GM18951 (cell line): ENCODE results near the gene NID1.

Experiments used
- POLR2A ChIP-seq: IDR thresholded peaks from 4 replicates; pipeline ENCODE4 v1.6.1; 2011; ENCODE audit warnings: mild to moderate bottlenecking; ENCODE audit not compliant: insufficient read length, insufficient read depth; ENCODE audit errors: extremely low read depth
- in situ Hi-C: fragments of 300-500 bp; cut with MboI; formaldehyde crosslinking; loops from one replicate; pipeline ENCODE4 v1.12.0; 2022; ENCODE audit warnings: low sequenced_read_pairs, mixed read lengths, inconsistent platforms; ENCODE audit not compliant: unreplicated experiment

The NID1 gene

DNA sequence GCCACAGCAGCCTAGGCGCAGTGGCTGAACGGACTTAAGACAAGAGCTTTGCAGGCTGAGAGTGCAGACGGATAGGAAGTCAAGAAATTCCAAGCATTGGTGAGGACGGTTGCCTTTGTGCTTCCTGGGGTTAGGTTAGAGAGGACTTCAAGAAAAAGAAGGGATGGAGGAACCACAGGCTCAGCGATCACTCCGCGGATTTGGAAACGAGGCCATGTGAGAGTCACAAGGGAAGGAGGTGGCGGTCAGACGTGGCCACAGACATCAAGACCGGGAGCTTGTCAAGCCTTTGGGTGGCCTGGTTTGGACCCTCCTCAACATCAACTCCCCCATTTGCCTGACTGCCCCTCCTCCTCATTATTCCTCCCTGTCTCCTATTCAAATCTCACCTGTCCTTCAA lies 62.3 kb downstream of the NID1 start:
- in situ Hi-C loops = no loop called here
- TF ChIP-seq POLR2A = no peak

DNA sequence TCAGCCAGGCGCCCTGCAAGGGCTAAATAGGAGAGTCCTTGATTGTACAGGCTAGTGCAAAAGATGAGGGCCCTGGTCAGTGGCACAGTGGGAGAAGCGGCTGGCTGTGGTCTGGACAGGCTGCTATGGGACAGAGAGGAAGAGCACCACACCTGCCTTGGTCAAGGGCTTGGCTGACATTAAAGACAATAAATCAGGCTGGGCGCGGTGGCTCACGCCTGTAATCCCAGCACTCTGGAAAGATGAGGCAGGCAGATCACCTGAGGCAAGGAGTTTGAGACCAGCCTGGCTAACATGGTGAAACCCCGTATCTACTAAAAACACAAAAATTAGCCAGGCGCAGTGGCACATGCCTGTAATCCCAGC lies 62.9 kb downstream of the NID1 start:
- in situ Hi-C loops = no loop called here
- TF ChIP-seq POLR2A = no peak

DNA sequence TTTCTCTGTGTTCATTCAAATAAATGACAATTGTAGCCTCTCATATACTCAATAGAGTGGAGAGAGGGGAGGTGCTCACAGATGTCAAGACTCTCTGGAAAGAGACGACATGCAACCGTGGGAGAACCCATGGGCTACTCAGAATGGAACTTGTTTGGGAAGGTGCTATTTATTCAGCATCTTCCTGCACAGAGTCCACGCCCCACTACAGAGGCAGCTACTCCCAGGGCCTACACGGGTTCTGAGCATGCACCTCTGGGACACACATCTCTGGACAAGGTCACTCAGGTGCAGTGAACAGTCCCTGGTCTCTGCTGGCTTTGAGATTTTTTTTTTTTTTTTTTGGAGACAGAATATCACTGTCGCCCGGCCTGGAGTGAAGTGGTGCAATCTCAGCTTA lies 64.1 kb downstream of the NID1 start:
- TF ChIP-seq POLR2A = no peak
- in situ Hi-C loops = no loop called here

DNA sequence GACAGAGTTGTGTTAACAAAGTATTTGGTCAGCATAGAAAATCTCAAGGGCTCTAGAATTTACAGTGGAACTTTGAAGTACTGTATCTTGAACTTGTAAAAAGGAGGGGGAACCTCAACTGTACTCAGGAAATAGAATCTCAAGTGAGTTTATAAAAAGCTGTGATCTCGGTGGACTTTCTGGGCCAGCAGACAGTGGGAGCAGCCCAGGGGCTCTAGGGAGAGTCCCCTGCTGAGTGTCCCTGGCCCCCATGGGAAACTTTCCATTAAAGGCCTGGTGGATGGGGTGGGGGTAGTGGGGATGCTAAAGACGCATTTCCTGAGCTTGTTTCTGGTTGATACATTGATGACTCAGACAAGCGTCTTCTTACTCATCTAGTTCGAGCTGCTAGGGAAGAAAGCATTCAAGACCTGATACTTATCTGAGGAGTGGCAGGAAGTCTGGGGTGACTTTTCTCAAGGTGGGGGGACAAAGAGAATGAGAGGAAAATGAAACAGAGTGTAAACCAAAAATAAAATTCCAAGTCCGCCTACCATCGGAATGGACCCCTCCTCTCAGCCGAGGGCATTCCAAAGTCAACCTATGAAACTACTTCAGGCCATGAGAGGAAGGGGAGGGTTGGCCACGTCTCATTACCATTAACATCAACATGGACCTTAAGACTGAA lies 65.5 kb downstream of the NID1 start:
- in situ Hi-C loops = no loop called here
- no peak for TF ChIP-seq POLR2A

DNA sequence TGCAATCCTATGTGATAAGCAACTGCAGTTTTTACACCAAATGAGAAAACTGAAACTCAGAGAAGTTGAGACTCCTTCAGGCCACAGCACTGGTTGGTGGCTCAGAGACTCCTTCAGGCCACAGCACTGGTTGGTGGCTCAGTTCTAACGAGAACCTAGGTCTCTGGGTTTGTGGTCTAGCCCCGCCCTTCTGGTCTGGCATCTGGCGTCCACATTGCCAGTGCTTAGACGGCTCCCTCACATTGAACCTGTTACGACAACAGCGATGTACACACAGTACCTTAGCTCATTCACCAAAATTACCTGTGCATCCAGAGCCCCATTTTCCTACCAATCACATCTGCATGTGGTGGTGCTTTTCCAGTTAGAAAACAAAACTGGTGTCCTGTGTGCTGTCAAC lies 66.1 kb downstream of the NID1 start:
- in situ Hi-C loops = no loop called here
- no peak for TF ChIP-seq POLR2A

DNA sequence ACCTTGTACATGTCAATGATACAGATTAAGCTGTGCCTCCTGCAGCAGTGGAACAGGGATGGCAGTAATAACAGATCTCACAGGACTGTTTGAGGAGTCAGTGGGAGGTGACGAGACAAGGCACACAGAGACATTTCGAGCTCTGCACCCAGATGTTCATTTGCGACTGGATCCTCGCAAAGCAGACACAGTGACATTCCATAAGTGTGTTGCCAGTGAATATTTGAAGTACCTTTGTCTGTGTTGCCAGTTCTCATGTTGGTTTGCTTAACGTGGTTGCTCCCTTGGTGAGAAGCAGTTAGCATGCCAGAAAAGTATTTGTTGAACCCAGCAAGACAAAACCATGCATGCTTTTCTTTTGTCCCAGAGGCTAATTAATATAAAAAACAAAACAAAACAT lies 67.0 kb downstream of the NID1 start:
- in situ Hi-C loops = no loop called here
- no peak for TF ChIP-seq POLR2A

DNA sequence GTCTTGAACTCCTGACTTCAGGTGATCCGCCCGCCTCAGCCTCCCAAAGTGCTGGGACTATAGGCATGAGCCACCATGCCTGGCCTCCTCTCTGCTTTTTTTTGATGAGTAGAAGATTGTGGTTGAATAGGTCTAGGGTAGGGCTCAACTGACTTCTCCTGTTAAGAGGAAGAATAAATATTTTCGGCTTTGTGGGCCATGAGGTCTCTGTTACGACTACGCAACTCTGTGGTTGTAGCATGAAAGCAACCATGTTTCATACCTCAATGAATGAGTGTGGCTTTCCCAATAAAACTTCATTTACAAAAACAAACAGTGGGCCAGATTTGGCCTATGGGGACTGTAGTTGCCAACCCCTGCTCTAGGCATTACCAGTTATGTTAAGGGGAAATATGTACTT lies 67.8 kb downstream of the NID1 start:
- TF ChIP-seq POLR2A = no peak
- in situ Hi-C loops = no loop called here

DNA sequence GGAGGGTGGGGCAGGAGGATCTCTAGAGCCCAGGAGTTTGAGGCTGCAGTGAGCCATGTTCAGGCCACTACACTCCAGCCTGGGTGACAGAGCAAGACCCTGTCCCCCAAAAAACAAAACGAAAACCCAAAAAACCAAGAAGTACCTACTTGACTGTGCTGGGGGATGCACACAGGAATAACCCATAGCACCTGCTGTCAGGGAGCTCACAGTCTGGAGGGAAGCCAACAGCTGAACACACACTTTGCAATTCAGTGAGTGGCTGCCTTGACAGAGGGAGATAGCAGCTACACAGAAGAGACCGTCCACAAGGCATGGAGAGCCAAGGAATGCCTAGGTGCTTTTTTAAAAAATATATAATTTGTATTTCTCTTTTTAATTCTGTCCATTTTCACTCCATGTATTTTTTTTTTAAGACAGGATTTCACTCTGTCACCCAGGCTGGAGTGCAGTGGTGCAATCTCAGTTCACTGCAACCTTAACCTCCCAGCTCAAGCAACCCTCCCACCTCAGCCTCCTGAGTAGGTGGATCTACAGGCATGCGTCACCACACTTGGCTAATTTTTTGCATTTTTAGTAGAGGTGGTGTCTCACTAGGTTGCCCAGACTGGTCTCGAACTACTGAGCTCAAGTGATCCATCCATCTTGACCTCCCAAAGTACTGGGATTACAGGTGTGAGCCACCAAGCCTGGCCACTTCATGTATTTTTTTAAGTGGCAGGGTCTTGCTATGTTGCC lies 68.7 kb downstream of the NID1 start:
- in situ Hi-C loops = no loop called here
- no peak for TF ChIP-seq POLR2A

DNA sequence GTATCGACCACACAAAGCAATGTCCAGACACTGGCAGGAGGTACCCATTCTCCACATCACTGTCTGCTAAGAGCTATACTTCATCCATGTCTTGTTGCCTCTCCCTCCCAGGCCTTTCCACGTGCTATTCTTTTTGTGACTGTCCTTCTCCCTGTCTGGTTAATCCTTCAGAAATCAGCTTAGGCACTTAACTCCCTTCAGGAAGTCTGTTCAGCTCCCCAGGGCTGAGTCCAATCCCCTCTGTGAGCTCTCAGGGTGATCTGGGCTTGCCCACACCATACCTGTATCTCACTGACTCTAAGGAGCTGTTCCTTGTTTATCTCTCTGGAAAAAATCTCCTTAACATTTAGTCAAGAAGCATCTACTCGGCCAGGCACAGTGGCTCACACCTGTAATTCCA lies 69.4 kb downstream of the NID1 start:
- in situ Hi-C loops = no loop called here
- no peak for TF ChIP-seq POLR2A

DNA sequence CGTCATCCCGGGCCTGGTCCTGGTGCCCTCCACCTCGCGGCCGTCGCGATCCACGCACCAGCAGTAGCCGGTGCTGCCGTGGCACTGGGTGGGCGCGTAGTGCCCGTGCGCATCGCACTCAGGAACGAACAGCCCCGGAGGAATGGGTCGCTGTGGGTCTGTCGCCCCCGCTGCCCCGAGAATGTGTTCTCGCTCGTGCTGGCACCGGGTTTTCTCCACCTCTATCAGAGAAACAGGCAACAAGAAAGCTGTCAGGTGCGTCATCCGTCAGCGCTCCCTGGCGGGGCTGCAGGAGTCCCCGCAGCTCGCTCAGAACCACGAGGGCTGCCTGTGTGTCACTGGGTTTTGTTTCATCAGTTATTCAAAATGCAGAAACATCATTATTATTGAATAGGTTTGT lies 71.2 kb downstream of the NID1 start:
- in situ Hi-C loops = no loop called here
- no peak for TF ChIP-seq POLR2A

DNA sequence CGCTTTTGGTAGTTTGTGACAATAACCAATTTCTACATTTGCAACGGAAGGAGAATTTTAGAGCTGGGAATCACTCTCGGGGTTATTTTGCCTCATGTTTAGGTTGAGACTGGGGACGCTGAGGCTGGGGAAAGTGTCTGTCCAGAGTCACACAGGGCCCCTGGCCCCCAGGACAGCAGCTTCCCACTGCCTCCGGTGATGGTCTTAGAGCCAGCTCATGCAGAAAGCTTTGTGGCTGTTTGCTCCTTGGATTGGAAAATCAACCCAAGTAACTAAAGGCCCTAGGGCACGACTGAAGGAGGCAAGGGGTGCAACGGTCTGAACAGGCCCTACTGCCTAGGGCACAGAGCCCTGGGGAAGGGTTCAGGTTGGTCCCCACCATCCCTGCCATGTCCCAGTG lies 72.0 kb downstream of the NID1 start:
- in situ Hi-C loops = no loop called here
- no peak for TF ChIP-seq POLR2A

DNA sequence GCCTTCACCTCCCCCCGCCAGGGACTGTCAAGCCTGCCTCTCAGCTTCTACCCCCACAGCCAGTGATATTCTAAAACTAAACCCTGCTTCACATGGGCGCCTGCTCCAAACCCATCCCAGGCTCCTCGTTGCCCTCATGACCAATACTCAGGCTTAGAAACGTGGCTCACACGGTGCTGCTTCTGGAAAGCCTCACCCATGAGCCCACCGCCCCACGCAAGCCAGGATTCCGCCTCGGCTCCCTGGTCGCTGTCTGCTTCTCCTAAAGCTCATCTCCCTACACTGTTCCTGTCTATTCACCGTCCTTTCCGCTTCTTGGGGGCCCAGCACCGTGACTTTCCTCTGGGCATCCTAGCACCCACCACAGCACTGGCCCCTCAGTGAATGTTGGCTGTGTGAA lies 72.5 kb downstream of the NID1 start:
- no peak for TF ChIP-seq POLR2A
- in situ Hi-C loops = no loop called here

DNA sequence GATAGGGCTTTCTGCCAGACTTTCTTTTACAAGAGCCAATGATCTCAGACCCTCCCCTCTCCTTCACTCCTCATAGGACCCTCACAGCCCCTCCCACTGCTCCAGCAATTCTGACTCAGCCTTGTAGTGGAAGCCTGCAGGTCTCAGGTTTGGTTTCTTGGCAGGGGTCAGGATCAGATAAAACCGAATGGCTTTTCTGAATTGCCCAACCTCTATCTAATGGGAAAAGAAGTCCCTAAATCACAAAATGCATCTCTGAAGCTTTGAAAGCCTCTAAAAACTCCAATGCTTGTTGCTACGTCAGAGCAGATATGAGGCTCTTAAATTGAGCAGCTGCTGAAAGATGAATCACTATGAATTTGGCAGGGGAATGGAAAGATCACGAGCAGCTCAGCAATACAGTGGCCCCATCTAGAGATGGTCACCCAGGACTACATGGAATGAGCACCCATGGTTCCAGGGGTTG lies 74.5 kb downstream of the NID1 start:
- no peak for TF ChIP-seq POLR2A

DNA sequence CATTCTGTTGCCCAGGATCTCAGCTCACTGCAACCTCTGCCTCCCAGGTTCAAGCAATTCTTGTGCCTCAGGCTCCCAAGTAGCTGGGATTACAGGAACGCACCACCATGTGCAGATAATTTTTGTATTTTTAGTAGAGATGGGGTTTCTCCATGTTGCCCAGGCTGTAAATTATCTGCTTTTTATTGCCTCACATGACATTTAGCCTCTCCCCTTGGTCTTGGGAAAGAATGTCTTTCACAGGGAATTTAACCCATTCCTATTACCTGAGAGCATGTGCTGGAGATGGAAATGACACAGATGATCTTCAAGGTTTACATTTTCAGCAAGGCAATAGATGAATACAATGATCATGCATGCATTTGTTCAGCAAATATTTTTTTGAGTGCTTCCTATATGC lies 75.8 kb downstream of the NID1 start:
- in situ Hi-C loops = no loop called here
- TF ChIP-seq POLR2A = no peak

More for the DNA sequence above, 74.5 kb downstream of the NID1 start:
- in situ Hi-C loops = no loop called here
